GM12872 (cell line): ENCODE results near the gene CTAGE1.

Experiments
- CTCF ChIP-seq: IDR thresholded peaks from 3 replicates; pipeline ENCODE4 v1.5.1; 2011; ENCODE audit warnings: low read depth, mild to moderate bottlenecking, low read length, moderate library complexity; ENCODE audit not compliant: insufficient read depth

CTAGE1 gene

GRCh38 chr18:22417496-22418188 is at the start of gene CTAGE1:
Gene CTAGE1 (minus strand): TSS chr18:22417915. CDS start chr18:22417811, 104 bp downstream.
- no peak for TF ChIP-seq CTCF

GRCh38 chr18:22466608-22467395 is 49.1 kb upstream of the CTAGE1 start:
- no peak for TF ChIP-seq CTCF

- no peak for TF ChIP-seq CTCF
These were observed 48.2 kb upstream of the CTAGE1 start for GRCh38 chr18:22465859-22466457.

GRCh38 chr18:22463076-22463475 is 45.4 kb upstream of the CTAGE1 start:
- no peak for TF ChIP-seq CTCF

GRCh38 chr18:22459491-22459890 is 41.8 kb upstream of the CTAGE1 start:
- no peak for TF ChIP-seq CTCF

GRCh38 chr18:22457524-22457923 is 39.8 kb upstream of the CTAGE1 start:
- no peak for TF ChIP-seq CTCF

- no peak for TF ChIP-seq CTCF
These were observed 38.8 kb upstream of the CTAGE1 start for GRCh38 chr18:22456547-22456946.
